Neutrophil (primary cell): ENCODE data around the gene IDH3A.

ENCODE experiments used
- H3K27ac ChIP-seq: fragments of 200-600 bp; sonication (generic); 2 replicates; pipeline ENCODE4 v1.5.1; 2016; ENCODE audit warnings: mild to moderate bottlenecking, moderate library complexity
- H3K27me3 ChIP-seq: fragments of 200-600 bp; sonication (generic); 2 replicates; pipeline ENCODE4 v1.6.0; 2016; ENCODE audit warnings: mild to moderate bottlenecking
- H3K36me3 ChIP-seq: fragments of 200-600 bp; sonication (generic); 2 replicates; pipeline ENCODE4 v1.5.1; 2017
- H3K4me1 ChIP-seq, 2 experiments: fragments of 200-600 bp in 1 of 2; sonication (generic) in 1 of 2; 1 replicate in 1 of 2; 2 replicates in 1 of 2; pipeline versions ENCODE4 v1.5.1 to v1.6.1; 2013 to 2016; ENCODE audit warnings: low read depth in 1 of 2, low read length in 1 of 2, mild to moderate bottlenecking in 1 of 2, moderate library complexity in 1 of 2; ENCODE audit not compliant: control insufficient read depth in 1 of 2, insufficient read depth in 1 of 2
- H3K4me3 ChIP-seq, 2 experiments: fragments of 200-600 bp in 1 of 2; sonication (generic) in 1 of 2; 1 replicate in 1 of 2; 2 replicates in 1 of 2; pipeline ENCODE4 v1.5.1; 2013 to 2016; ENCODE audit warnings: low read depth in 1 of 2, low read length in 1 of 2, mild to moderate bottlenecking in 1 of 2, moderate library complexity in 1 of 2
- H3K9me3 ChIP-seq: fragments of 200-600 bp; sonication (generic); 2 replicates; pipeline ENCODE4 v1.5.1; 2016
- CTCF ChIP-seq: fragments of 200-600 bp; sonication (generic); IDR thresholded peaks from 2 replicates; pipeline ENCODE4 v1.5.1; 2016; ENCODE audit warnings: antibody characterized with exemption

IDH3A gene

GRCh38 chr15:78200276-78200930 lies 51.2 kb downstream of the IDH3A start:
- TF ChIP-seq CTCF, result no peak
- no peaks in the 10 kb centered on the region for H3K36me3 ChIP-seq
- H3K9me3 ChIP-seq, result no peaks in the 10 kb centered on the region
- H3K27ac ChIP-seq, result no peak overlapping the region
- no peak overlapping the region for H3K4me3 ChIP-seq
- H3K27me3 ChIP-seq, result no peaks in the 10 kb centered on the region
- no peaks in the 10 kb centered on the region for H3K4me1 ChIP-seq

GRCh38 chr15:78201281-78202190 lies 52.4 kb downstream of the IDH3A start:
- H3K36me3 ChIP-seq, result no peaks in the 10 kb centered on the region
- H3K27ac ChIP-seq, result no peak overlapping the region
- H3K27me3 ChIP-seq, result no peaks in the 10 kb centered on the region
- H3K4me3 ChIP-seq, result no peak overlapping the region
- no peak for TF ChIP-seq CTCF
- H3K9me3 ChIP-seq, result no peaks in the 10 kb centered on the region
- H3K4me1 ChIP-seq, result no peaks in the 10 kb centered on the region

GRCh38 chr15:78203346-78204225 lies 54.4 kb downstream of the IDH3A start:
- Histone ChIP-seq H3K36me3 (no peaks in the 10 kb centered on the region), H3K27ac (no peak overlapping the region), H3K4me1 (no peaks in the 10 kb centered on the region), H3K4me3 (no peak overlapping the region), H3K9me3 (no peaks in the 10 kb centered on the region), H3K27me3 (no peaks in the 10 kb centered on the region)
- no peak for TF ChIP-seq CTCF

GRCh38 chr15:78204351-78205309 lies 55.5 kb downstream of the IDH3A start:
- no peak overlapping the region for H3K4me3 ChIP-seq
- no peak overlapping the region for H3K27ac ChIP-seq
- no peaks in the 10 kb centered on the region for H3K9me3 ChIP-seq
- TF ChIP-seq CTCF, result no peak
- no peaks in the 10 kb centered on the region for H3K4me1 ChIP-seq
- H3K27me3 ChIP-seq, result no peaks in the 10 kb centered on the region
- no peaks in the 10 kb centered on the region for H3K36me3 ChIP-seq

- no peaks in the 10 kb centered on the region for H3K9me3 ChIP-seq
- no peaks in the 10 kb centered on the region for H3K27me3 ChIP-seq
- H3K4me1 ChIP-seq, result no peaks in the 10 kb centered on the region
- no peak overlapping the region for H3K4me3 ChIP-seq
- no peak overlapping the region for H3K27ac ChIP-seq
- H3K36me3 ChIP-seq, result no peaks in the 10 kb centered on the region
- no peak for TF ChIP-seq CTCF
Observed at GRCh38 chr15:78205337-78205736, 56.2 kb downstream of the IDH3A start.
